Measurements from ENCODE around the gene DRP2. TPM values are rescaled to one million over a fixed set of nuclear protein-coding genes. Genes with fewer than 3 reads are reported as not detected.

Gene DRP2
- total RNA-seq, 1 donor from 2014 or later: 1.3 TPM

GRCh38 chrX:101229170-101229569 lies 9.6 kb downstream of the DRP2 start:
- no peaks in the 10 kb centered on the region for H3K36me3 Mint-ChIP-seq
- no peaks in the 10 kb centered on the region for H3K27me3 Mint-ChIP-seq
- H3K4me1 Mint-ChIP-seq (ENCODE audit: unreplicated experiment): no peaks in the 10 kb centered on the region
- no peak overlapping the region for H3K27ac Mint-ChIP-seq
- no peak for TF ChIP-seq CTCF (conservative IDR thresholded peaks at IDR 0.05)
- no peak overlapping the region for H3K4me3 Mint-ChIP-seq
- no peak for DNase-seq (ENCODE audit: extremely low spot score, unreplicated experiment)
- H3K9me3 Mint-ChIP-seq: no peaks in the 10 kb centered on the region

- no peak overlapping the region for H3K27ac Mint-ChIP-seq
- H3K9me3 Mint-ChIP-seq: no peaks in the 10 kb centered on the region
- TF ChIP-seq CTCF (conservative IDR thresholded peaks at IDR 0.05): no peak
- DNase-seq (ENCODE audit: extremely low spot score, unreplicated experiment): no peak
- no peak overlapping the region for H3K4me3 Mint-ChIP-seq
- H3K36me3 Mint-ChIP-seq: no peaks in the 10 kb centered on the region
- H3K4me1 Mint-ChIP-seq (ENCODE audit: unreplicated experiment): no peaks in the 10 kb centered on the region
- no peaks in the 10 kb centered on the region for H3K27me3 Mint-ChIP-seq
Measured at GRCh38 chrX:101230636-101231035, 11.1 kb downstream of the DRP2 start.

- TF ChIP-seq CTCF (conservative IDR thresholded peaks at IDR 0.05): no peak
Measured at GRCh38 chrX:101231080-101231479, 11.5 kb downstream of the DRP2 start.

GRCh38 chrX:101232316-101232715 lies 12.7 kb downstream of the DRP2 start:
- DNase-seq (ENCODE audit: extremely low spot score, unreplicated experiment): no peak
- H3K4me1 Mint-ChIP-seq (ENCODE audit: unreplicated experiment): no peaks in the 10 kb centered on the region
- H3K27ac Mint-ChIP-seq: no peak overlapping the region
- H3K4me3 Mint-ChIP-seq: no peak overlapping the region
- H3K27me3 Mint-ChIP-seq: no peaks in the 10 kb centered on the region
- H3K9me3 Mint-ChIP-seq: no peaks in the 10 kb centered on the region
- no peaks in the 10 kb centered on the region for H3K36me3 Mint-ChIP-seq
- no peak for TF ChIP-seq CTCF (conservative IDR thresholded peaks at IDR 0.05)

More at GRCh38 chrX:101231080-101231479, 11.5 kb downstream of the DRP2 start:
- Mint-ChIP-seq H3K27me3 (no peaks in the 10 kb centered on the region), H3K4me3 (no peak overlapping the region), H3K9me3 (no peaks in the 10 kb centered on the region), H3K4me1 (ENCODE audit: unreplicated experiment) (no peaks in the 10 kb centered on the region), H3K27ac (no peak overlapping the region), H3K36me3 (no peaks in the 10 kb centered on the region)
- DNase-seq (ENCODE audit: extremely low spot score, unreplicated experiment): no peak

- H3K27ac Mint-ChIP-seq: no peak overlapping the region
- no peaks in the 10 kb centered on the region for H3K36me3 Mint-ChIP-seq
- no peak for TF ChIP-seq CTCF (conservative IDR thresholded peaks at IDR 0.05)
- H3K4me1 Mint-ChIP-seq (ENCODE audit: unreplicated experiment): no peaks in the 10 kb centered on the region
- no peaks in the 10 kb centered on the region for H3K9me3 Mint-ChIP-seq
- no peak for DNase-seq (ENCODE audit: extremely low spot score, unreplicated experiment)
- H3K27me3 Mint-ChIP-seq: no peaks in the 10 kb centered on the region
- H3K4me3 Mint-ChIP-seq: no peak overlapping the region
Measured at GRCh38 chrX:101237041-101237440, 17.5 kb downstream of the DRP2 start.

GRCh38 chrX:101241531-101241930 lies 21.9 kb downstream of the DRP2 start:
- Mint-ChIP-seq H3K4me3 (no peak overlapping the region), H3K27me3 (no peaks in the 10 kb centered on the region), H3K4me1 (ENCODE audit: unreplicated experiment) (no peaks in the 10 kb centered on the region), H3K27ac (no peak overlapping the region), H3K9me3 (no peaks in the 10 kb centered on the region), H3K36me3 (no peaks in the 10 kb centered on the region)
- no peak for DNase-seq (ENCODE audit: extremely low spot score, unreplicated experiment)
- no peak for TF ChIP-seq CTCF (conservative IDR thresholded peaks at IDR 0.05)

All from type B pancreatic cell (in vitro differentiated cells).